Activated CD4-positive, alpha-beta T cell treated with anti-CD3 and anti-CD28 coated beads for 48 hours (primary cell): ENCODE results near the gene MEIG1.
A peak's percentile ranks its signal among the peaks of the same experiment; 100 is the strongest.
"Not testable (repeated sequence)": the region's sequence is repeated elsewhere in the genome, so short reads cannot be mapped to it uniquely, and the experiment has no call there.

Experiments used
- DNase-seq: peaks from one replicate; pipeline ENCODE4 v3.0.0-alpha.2; 2020

The MEIG1 gene, protein sequence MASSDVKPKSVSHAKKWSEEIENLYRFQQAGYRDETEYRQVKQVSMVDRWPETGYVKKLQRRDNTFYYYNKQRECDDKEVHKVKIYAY

GRCh38 chr10:14959221-14960057 lies at the start of gene MEIG1:
Gene MEIG1, plus strand, starts transcription at chr10:14959388. Its CDS starts 7,081 bp downstream, at chr10:14966469.
- DNase-seq: peak; percentile 95

DNA sequence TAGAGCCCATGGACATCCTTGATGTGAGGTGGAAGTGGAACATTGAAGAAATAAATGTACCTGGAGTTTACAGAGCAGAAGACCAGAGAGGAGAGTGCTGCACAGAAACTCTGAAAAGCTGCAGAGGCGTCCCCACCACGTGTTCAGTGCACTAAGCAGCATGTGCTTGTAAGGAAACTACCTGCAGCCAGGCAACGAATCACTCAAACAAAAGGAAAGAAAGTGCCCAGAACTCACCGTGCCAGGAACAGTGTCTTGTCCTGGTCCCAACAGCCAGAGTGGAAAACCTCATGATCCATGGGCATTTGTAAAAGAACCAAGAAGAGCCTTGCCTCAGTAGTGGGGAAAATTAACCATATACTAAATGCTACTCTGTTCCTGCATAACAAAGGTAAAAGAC lies 48.2 kb upstream of the MEIG1 start:
- DNase-seq: no peak

DNA sequence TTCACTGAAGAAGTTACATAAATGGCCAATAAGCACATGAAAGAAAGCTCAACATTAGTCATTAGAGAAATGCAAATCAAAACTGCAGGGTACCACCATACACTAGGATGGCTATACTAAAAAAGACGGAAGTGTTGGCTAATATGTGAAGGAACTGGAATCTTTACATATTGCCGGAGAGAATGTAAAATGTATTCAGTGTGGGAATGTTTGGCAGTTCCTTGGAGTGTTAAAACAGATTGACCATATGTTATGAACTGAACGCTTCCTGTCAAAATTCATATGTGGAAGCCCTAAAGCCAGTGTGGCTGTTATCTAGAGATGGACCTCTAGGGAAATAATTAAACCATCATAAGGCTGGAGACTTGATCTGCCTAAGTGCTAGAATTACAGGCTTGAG lies 47.4 kb upstream of the MEIG1 start:
- DNase-seq: no peak

DNA sequence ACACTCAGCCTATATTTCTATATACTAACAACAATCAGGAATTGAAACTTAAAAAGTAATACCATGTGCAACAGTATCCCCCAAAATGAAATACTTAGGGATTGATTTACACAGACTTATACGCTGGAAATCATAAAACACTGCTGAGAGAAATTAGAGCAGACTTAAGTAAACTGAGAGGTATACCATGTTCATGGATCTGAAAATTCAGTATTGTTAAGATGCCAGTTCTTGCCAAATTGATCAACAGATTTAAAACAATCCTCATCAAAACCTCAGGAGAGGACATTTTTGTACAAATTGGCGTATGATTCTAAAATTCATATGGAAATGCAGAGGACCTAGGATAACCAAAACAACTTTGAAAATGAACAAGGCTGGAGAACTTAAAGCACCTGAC lies 42.6 kb upstream of the MEIG1 start:
- DNase-seq: no peak

- DNase-seq: no peak
Measured at GRCh38 chr10:14917827-14918226, 41.4 kb upstream of the MEIG1 start.

DNA sequence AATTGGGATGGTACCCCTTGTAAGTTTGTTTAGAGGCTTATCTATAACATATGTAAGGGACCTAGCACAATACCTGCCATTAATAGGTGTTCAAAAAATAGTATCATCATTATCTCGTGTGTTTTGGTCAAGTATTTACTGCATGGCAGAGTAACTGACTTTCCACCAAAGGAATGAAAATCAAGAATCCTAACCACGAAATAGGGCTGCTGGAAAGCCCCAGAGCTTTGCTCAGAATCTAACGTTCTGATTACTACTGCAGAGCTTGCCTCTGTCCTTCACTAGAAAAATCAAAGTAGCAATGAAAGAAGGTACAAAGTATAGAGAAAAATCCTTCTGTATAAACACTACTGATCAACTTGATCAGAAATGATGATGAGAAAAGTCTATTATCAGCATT lies 40.2 kb upstream of the MEIG1 start:
- DNase-seq: no peak

- no peak for DNase-seq
Measured at GRCh38 chr10:14924013-14924412, 35.2 kb upstream of the MEIG1 start.

DNA sequence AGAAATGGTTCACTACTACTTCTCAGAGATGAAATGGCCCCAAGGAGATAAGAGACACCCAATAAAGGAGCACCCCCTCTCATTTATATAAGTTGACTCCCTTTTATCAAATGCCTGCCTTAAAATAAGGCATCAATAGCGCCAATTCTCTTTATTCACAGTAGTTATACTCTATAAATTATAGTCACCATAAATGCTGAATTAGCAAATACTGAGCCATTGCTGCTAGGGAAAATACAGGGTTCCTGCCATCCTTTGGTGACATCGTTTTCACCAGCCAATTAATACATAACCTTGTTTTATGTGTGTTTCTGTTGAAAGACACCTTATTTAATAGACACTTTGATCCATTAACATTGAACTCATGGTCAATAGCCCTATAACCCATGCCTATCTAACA lies 33.9 kb upstream of the MEIG1 start:
- DNase-seq: no peak

DNA sequence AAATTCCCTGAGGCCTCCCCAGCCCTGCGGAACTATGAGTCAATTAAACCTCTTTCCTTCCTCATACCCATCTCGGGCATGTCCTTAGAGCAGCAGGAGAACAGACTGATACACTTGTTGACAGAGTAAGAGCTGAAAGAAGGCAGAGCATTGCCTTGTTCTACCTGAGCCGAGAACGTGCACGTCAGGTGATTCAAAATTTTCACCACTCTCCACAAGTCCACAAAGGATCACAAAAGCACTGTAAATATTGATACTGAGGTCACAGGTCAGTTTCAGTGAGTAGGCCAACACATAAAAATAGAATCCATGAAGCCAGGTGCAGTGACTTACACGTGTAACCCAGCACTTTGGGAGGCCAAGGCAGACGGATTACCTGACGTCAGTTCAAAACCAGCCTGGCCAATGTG lies 33.1 kb upstream of the MEIG1 start:
- no peak for DNase-seq

- DNase-seq: no peak
Measured at GRCh38 chr10:14926722-14927416, 32.3 kb upstream of the MEIG1 start.

DNA sequence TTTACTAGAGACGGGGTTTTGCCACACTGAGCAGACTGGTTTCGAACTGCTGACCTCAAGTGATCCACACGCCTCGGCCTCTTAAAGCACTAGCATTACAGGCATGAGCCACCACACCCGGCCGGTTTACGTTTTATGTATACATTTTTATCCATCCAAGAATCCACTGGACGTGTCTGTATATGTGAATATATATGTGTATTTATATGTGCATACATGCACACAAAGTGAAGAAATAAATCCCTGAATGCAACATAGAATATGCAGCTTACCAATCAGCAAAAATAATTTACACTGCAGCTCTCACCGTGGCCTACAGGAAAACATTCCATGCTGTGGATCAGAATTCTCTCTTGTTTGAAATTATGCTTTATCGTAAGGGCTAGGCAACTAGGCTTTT lies 28.6 kb upstream of the MEIG1 start:
- no peak for DNase-seq

DNA sequence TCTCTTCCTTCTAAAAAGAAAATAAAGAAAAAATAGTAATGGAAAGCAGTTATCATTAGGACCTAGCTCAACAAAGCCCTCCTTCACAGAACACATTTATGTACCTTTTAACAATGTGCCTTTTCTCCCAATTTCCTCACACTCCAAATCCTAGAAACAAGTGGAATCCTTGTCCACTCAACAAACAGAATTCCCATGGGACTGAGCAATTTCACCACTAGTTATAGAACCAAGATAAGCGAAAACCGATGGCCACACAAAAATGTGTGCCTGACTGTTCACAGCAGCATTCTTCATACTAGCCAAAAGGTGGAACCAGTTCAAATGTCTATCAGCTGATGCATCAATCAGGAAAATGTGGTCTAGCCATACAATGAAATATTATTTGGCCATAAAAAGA lies 22.6 kb upstream of the MEIG1 start:
- DNase-seq: no peak

DNA sequence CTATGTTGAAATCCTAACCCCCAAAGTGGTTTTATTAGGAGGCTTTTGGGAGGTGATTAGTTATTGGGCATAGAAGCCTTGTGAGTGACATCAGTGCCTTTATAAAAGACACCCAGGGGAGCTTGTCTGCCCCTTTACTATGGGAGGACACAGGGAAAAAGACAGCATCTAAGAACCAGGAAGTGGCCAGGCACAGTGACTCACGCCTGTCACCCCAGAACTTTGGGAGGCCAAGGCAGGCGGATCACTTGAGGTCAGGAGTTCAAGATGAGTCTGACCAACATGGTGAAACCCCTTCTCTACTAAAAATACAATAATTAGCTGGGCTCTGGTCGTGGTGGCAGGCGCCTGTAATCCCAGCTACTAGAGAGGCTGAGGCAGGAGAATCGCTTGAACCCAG lies 20.2 kb upstream of the MEIG1 start:
- peak; percentile 50 for DNase-seq

GRCh38 chr10:14942147-14942949 lies 16.8 kb upstream of the MEIG1 start:
- DNase-seq: not testable (repeated sequence)

- DNase-seq: not testable (repeated sequence)
Measured at GRCh38 chr10:14942950-14943338, 16.2 kb upstream of the MEIG1 start.

- DNase-seq: no peak
Measured at GRCh38 chr10:14945108-14945507, 14.1 kb upstream of the MEIG1 start.

DNA sequence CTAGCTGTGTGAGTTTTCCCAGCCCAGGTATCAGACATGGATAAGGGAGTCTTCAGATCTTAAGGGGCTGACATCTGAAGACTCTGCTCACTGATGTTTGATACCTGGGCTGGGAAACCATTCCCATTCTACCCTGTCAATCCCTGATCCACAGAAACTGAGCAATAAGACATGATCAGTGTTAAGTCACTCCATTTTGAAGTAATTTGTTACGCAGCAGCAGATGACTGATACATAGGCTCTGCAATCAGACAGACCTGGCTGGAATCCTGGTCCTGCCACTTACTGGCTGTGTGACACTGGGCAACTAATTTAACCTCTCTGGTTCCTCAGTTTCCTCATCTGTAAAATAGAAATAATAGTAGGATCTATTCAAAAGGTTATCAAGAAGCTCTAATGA lies 11.9 kb upstream of the MEIG1 start:
- DNase-seq: no peak

DNA sequence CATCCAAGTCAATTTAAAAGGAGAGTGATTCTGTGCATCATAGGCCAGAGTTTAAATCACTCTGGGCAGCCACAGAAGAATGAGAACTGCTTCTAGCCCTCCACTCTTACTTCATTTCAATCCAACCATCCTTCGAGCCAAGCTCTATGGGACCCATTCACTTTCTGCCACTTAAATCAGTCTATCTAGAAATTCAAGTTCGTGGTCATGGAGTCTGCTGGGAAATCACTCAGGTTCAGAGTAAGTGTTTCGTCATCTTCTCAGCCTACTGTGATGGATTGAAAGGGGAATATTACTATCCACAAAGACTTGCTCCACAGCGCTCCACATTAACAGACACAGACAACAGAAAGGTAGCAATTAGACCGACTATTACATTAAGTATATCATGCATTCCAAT lies 9.9 kb upstream of the MEIG1 start:
- DNase-seq: no peak

GRCh38 chr10:14952851-14953423 lies 6.3 kb upstream of the MEIG1 start:
- DNase-seq: no peak

DNA sequence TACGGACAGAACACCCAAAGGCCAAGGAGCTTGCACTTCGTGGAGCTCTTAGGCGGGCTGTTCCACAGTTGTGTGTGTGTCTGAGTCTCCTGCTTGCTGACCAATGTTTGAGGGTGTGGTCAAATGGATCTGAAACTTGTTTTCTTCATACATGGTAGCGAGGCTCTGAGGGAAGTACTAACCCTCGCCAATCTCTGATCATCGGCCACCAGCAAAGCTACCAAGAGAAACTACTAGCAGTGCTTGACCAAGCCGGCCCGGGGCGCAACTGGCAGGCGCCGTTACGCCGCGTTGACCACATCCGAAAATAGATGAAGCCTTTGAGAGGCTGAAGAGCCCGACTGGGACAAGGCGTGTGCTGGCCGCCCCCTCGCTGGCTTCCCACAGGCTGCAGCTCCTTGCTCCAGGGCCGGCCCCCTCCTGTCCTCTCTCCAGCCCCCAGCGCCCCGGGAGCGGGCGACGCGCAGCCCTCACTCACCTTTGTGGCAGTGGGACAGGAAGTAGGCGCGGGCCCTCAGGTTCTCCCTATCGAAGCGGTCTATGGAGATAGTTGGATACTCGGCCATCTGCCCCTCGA lies 5.7 kb upstream of the MEIG1 start:
- DNase-seq: no peak

- peak; percentile 92 for DNase-seq
Measured at GRCh38 chr10:14954001-14954770, 5.0 kb upstream of the MEIG1 start, which contains the start of gene DCLRE1C. Gene DCLRE1C, minus strand, starts transcription at chr10:14954096. Its CDS starts 86 bp downstream, at chr10:14954010.

DNA sequence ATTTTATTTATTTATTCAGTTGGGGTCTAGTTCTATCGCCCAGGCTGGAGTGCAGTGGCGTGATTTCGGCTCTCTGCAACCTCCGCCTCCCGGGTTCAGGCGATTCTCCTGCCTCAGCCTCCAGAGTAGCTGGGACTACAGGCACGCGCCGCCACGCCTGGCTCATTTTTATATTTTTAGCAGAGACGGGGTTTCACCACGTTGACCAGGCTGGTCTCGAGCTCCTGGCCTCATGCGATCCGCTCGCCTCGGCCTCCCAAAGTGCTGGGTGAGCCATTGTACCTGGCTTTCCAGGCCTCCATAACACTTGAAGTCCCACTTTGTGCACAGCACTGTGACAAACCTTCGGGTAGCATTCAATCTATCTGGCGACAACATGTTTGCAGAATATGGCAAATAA lies 4.3 kb upstream of the MEIG1 start:
- no peak for DNase-seq
